ENCODE data around the gene LIMS2. TPM values are rescaled to one million over a fixed set of nuclear protein-coding genes. Genes with fewer than 3 reads are reported as not detected.

The LIMS2 gene, protein sequence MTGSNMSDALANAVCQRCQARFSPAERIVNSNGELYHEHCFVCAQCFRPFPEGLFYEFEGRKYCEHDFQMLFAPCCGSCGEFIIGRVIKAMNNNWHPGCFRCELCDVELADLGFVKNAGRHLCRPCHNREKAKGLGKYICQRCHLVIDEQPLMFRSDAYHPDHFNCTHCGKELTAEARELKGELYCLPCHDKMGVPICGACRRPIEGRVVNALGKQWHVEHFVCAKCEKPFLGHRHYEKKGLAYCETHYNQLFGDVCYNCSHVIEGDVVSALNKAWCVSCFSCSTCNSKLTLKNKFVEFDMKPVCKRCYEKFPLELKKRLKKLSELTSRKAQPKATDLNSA
- under 0.01 and 1.7 TPM in 2 replicates for total RNA-seq (2012; rRNA removed)

GRCh38 chr2:127675331-127676261, at the start of gene LIMS2:
TSS of gene LIMS2 (minus strand) at chr2:127675530. CDS start at chr2:127675024, 506 bp downstream.
- Histone ChIP-seq H3K9ac (ENCODE audit: low read depth, low read length) (peak within 1 kb of the TSS; percentile 74), H3K4me3 (ENCODE audit: low read length) (peak within 1 kb of the TSS; percentile 78)

DNA sequence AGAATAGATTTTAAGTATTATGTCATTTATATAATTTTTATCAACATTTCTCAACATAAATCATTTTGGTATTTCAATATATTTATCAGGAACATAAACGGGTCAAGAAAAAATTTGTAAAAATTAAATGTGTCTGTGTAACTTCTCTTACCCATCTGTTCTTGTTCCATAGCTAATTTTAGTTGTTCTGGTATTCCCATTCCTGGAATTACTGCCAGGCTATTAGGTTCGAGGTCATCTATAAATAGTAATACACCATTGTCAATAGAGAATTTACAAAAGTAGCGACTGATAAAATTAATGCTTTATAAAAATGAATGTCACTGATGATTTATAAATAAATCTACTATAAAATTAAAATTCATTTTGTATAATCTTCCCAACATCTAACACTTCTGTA, 47.5 kb upstream of the LIMS2 start:
- Histone ChIP-seq H3K9ac (ENCODE audit: low read depth, low read length) (no peak overlapping the region), H3K36me3 (ENCODE audit: insufficient read depth, low read length) (peaks cover 51% of the 10 kb centered on the region)

More at GRCh38 chr2:127675331-127676261, at the start of gene LIMS2:
- Histone ChIP-seq H3K4me1 (ENCODE audit: control insufficient read depth, insufficient read depth, low read length) (peaks cover 22% of the 10 kb centered on the region), H3K9me3 (replicated peaks; ENCODE audit: low read length) (no peaks in the 10 kb centered on the region), H3K27me3 (ENCODE audit: control insufficient read depth, insufficient read depth, low read length) (peaks cover 26% of the 10 kb centered on the region), H3K36me3 (ENCODE audit: insufficient read depth, low read length) (no peaks in the 10 kb centered on the region), H3K4me2 (ENCODE audit: low read length) (peak within 1 kb of the TSS; percentile 98)

DNA sequence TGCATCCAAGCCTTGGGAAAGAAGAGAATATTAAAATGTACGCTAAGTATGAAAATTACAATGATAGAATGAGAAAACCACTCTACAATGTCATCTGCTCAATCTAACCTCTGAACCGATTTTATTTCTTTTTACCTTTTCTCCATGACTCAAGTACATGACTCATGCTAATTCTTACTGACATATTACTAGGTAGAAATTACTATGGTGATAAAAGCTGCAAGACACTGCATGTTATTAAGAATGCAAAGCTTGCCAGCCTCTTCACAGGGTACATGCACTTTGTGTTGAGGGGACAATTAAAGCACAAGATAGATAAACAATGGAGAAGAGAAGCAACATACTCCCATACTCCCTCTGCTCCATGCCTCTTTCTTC, 46.6 kb upstream of the LIMS2 start:
- H3K27me3 ChIP-seq (ENCODE audit: control insufficient read depth, insufficient read depth, low read length) = no peaks in the 10 kb centered on the region
- no peaks in the 10 kb centered on the region for H3K9me3 ChIP-seq (replicated peaks; ENCODE audit: low read length)
- H3K4me1 ChIP-seq (ENCODE audit: control insufficient read depth, insufficient read depth, low read length) = peaks cover 10% of the 10 kb centered on the region
- no peak overlapping the region for H3K9ac ChIP-seq (ENCODE audit: low read depth, low read length)
- H3K4me2 ChIP-seq (ENCODE audit: low read length) = no peak overlapping the region
- peaks cover 56% of the 10 kb centered on the region for H3K36me3 ChIP-seq (ENCODE audit: insufficient read depth, low read length)
- H3K4me3 ChIP-seq (ENCODE audit: low read length) = no peak overlapping the region

More for the DNA sequence above, 47.5 kb upstream of the LIMS2 start:
- H3K27me3 ChIP-seq (ENCODE audit: control insufficient read depth, insufficient read depth, low read length) = no peaks in the 10 kb centered on the region
- no peak overlapping the region for H3K4me2 ChIP-seq (ENCODE audit: low read length)
- H3K9me3 ChIP-seq (replicated peaks; ENCODE audit: low read length) = no peaks in the 10 kb centered on the region
- no peak overlapping the region for H3K4me3 ChIP-seq (ENCODE audit: low read length)
- H3K4me1 ChIP-seq (ENCODE audit: control insufficient read depth, insufficient read depth, low read length) = peaks cover 10% of the 10 kb centered on the region

DNA sequence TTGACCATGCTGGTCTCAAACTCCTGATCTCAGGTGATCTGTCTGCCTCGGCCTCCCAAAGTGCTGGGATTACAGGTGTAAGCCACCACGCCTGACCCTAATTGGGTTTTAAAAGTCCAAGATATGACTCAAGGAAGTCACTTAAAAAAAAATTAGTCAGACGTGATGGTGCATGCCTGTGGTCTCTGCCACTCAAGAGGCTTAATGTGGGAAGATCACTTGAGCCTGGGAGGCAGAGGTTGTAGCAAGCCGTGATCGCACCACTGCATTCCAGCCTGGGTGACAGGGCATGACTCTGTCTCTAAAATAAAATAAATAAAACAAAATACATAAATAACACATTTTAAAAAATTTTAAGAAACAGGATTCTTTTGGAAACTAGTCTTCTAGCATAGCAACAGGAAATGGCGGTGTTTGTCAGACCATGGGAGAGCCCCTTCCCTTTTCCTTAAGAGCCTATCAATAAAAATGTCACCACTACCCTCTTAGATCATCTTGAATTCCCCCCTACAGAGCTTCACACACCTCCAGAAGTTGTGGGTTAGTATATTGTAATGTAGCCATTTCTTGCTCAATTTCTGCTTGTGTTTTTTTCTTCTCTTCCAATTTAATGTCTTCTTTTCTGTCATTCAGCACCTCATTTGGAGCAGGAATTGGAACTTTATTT, 46.1 kb upstream of the LIMS2 start:
- Histone ChIP-seq H3K9me3 (replicated peaks; ENCODE audit: low read length) (no peaks in the 10 kb centered on the region), H3K27me3 (ENCODE audit: control insufficient read depth, insufficient read depth, low read length) (no peaks in the 10 kb centered on the region), H3K9ac (ENCODE audit: low read depth, low read length) (no peak overlapping the region), H3K4me2 (ENCODE audit: low read length) (no peak overlapping the region), H3K4me3 (ENCODE audit: low read length) (no peak overlapping the region), H3K4me1 (ENCODE audit: control insufficient read depth, insufficient read depth, low read length) (peaks cover 10% of the 10 kb centered on the region), H3K36me3 (ENCODE audit: insufficient read depth, low read length) (peaks cover 60% of the 10 kb centered on the region)

- peaks cover 60% of the 10 kb centered on the region for H3K36me3 ChIP-seq (ENCODE audit: insufficient read depth, low read length)
- no peak overlapping the region for H3K9ac ChIP-seq (ENCODE audit: low read depth, low read length)
- no peak overlapping the region for H3K4me2 ChIP-seq (ENCODE audit: low read length)
- H3K27me3 ChIP-seq (ENCODE audit: control insufficient read depth, insufficient read depth, low read length) = no peaks in the 10 kb centered on the region
- no peaks in the 10 kb centered on the region for H3K9me3 ChIP-seq (replicated peaks; ENCODE audit: low read length)
- no peak overlapping the region for H3K4me3 ChIP-seq (ENCODE audit: low read length)
- H3K4me1 ChIP-seq (ENCODE audit: control insufficient read depth, insufficient read depth, low read length) = peaks cover 10% of the 10 kb centered on the region
Measured at GRCh38 chr2:127719301-127720218, 44.2 kb upstream of the LIMS2 start.

DNA sequence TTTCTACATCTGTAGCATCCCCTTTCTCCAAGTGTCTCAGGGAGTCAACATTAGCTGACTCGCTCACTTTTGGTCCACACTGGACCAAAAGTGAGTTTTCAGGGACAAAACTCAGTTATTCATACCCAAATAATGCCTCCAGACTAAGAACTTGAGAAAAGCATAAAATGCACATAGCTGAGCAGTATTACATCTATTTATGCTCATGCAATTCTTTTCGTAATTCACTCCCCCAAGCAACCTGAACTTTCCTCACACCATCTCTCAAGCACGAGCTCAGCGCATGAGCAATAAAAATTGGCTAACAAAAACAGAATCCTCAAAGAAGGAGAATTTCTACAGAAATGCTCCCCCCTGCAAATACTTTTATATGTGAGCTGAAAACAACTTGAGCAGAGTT, 42.9 kb upstream of the LIMS2 start:
- Histone ChIP-seq H3K4me1 (ENCODE audit: control insufficient read depth, insufficient read depth, low read length) (peaks cover 10% of the 10 kb centered on the region), H3K9ac (ENCODE audit: low read depth, low read length) (no peak overlapping the region), H3K36me3 (ENCODE audit: insufficient read depth, low read length) (peaks cover 64% of the 10 kb centered on the region)

GRCh38 chr2:127715778-127716449, 40.6 kb upstream of the LIMS2 start:
- Histone ChIP-seq H3K4me3 (ENCODE audit: low read length) (no peak overlapping the region), H3K4me2 (ENCODE audit: low read length) (no peak overlapping the region), H3K9me3 (replicated peaks; ENCODE audit: low read length) (no peaks in the 10 kb centered on the region), H3K9ac (ENCODE audit: low read depth, low read length) (no peak overlapping the region), H3K4me1 (ENCODE audit: control insufficient read depth, insufficient read depth, low read length) (no peaks in the 10 kb centered on the region), H3K27me3 (ENCODE audit: control insufficient read depth, insufficient read depth, low read length) (no peaks in the 10 kb centered on the region), H3K36me3 (ENCODE audit: insufficient read depth, low read length) (peaks cover 46% of the 10 kb centered on the region)

More for the DNA sequence above, 42.9 kb upstream of the LIMS2 start:
- Histone ChIP-seq H3K4me2 (ENCODE audit: low read length) (no peak overlapping the region), H3K9me3 (replicated peaks; ENCODE audit: low read length) (no peaks in the 10 kb centered on the region), H3K27me3 (ENCODE audit: control insufficient read depth, insufficient read depth, low read length) (no peaks in the 10 kb centered on the region), H3K4me3 (ENCODE audit: low read length) (no peak overlapping the region)

DNA sequence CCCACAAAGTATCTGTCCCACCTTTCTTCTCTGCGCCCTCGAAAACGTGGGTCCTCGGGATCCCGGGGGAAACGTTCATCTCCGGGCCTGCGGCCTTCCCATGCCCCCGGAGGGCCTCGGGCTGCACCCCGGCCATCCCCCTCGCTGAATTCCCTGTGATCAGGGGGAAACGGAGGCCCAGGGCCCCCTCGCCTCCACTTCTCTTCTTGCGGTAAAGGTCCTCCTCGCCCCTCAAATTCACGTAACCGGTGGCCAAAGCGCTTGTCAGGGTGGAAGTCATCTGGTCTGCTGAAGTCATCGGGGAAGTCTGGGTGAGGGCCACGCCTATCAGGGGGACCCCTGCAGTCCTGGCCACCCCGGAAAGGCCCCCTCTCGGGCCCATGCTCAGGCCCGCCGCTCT, 38.2 kb upstream of the LIMS2 start:
- no peak overlapping the region for H3K9ac ChIP-seq (ENCODE audit: low read depth, low read length)
- H3K36me3 ChIP-seq (ENCODE audit: insufficient read depth, low read length) = peaks cover 35% of the 10 kb centered on the region
- H3K4me1 ChIP-seq (ENCODE audit: control insufficient read depth, insufficient read depth, low read length) = no peaks in the 10 kb centered on the region
- no peak overlapping the region for H3K4me2 ChIP-seq (ENCODE audit: low read length)
- H3K9me3 ChIP-seq (replicated peaks; ENCODE audit: low read length) = no peaks in the 10 kb centered on the region
- no peaks in the 10 kb centered on the region for H3K27me3 ChIP-seq (ENCODE audit: control insufficient read depth, insufficient read depth, low read length)
- no peak overlapping the region for H3K4me3 ChIP-seq (ENCODE audit: low read length)

DNA sequence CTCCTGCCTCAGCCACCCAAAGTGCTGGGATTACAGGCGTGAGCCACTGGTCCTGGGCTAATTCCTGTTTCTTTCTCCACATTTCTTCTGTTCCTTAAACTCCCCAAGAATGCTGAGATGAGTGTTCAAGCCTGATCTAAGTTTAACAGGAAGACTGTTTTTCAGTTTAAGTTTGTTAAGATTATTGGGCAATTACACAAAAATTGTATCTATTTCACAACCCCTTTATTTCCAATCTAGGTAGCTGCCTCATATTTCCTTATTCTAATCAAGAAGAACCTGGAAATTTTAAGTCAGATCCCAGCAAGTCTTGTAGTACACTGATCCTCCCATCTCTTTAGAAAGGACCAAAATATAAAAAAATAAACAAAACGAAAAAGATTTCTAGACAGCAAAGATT, 37.7 kb upstream of the LIMS2 start:
- Histone ChIP-seq H3K4me1 (ENCODE audit: control insufficient read depth, insufficient read depth, low read length) (no peaks in the 10 kb centered on the region), H3K4me2 (ENCODE audit: low read length) (no peak overlapping the region), H3K9me3 (replicated peaks; ENCODE audit: low read length) (no peaks in the 10 kb centered on the region), H3K27me3 (ENCODE audit: control insufficient read depth, insufficient read depth, low read length) (no peaks in the 10 kb centered on the region), H3K9ac (ENCODE audit: low read depth, low read length) (no peak overlapping the region), H3K4me3 (ENCODE audit: low read length) (no peak overlapping the region), H3K36me3 (ENCODE audit: insufficient read depth, low read length) (peaks cover 35% of the 10 kb centered on the region)

GRCh38 chr2:127709336-127709735, 34.0 kb upstream of the LIMS2 start:
- H3K27me3 ChIP-seq (ENCODE audit: control insufficient read depth, insufficient read depth, low read length) = no peaks in the 10 kb centered on the region
- no peak overlapping the region for H3K4me3 ChIP-seq (ENCODE audit: low read length)
- H3K36me3 ChIP-seq (ENCODE audit: insufficient read depth, low read length) = peaks cover 54% of the 10 kb centered on the region
- no peak overlapping the region for H3K4me2 ChIP-seq (ENCODE audit: low read length)
- H3K9ac ChIP-seq (ENCODE audit: low read depth, low read length) = no peak overlapping the region
- H3K9me3 ChIP-seq (replicated peaks; ENCODE audit: low read length) = no peaks in the 10 kb centered on the region
- peaks cover 3% of the 10 kb centered on the region for H3K4me1 ChIP-seq (ENCODE audit: control insufficient read depth, insufficient read depth, low read length)
